ENCODE results near the gene CHST15.

DNA sequence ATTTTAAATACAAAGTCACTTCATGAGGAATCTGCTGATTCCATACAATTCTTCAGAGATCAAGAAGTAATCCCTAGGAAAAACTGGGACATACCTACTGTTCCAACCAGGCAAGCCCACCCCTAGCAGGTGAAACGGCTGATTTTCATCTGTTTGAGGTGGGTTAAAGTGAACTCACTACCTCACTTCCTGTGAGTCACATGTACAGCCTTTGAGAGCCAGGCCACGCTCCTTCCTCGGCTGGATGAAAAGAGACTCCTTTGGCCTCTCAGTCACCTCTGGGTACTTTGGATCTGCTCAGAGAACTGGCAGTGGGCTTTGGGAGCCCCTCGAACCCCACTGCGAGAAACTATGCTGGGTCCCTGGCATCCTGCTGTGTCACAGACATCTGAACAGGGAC, 68.2 kb downstream of the CHST15 start:
- TF ChIP-seq POLR2A (IDR thresholded peaks at IDR 0.05): no peak
- no peak for TF ChIP-seq CTCF (IDR thresholded peaks at IDR 0.05)
